PC-3 (cell line): ENCODE data around the gene ANK3. TPM values are rescaled to one million over a fixed set of nuclear protein-coding genes. Genes with fewer than 3 reads are reported as not detected.

Experiments used
- ATAC-seq: fragments of 200-7000 bp; cut with Tn5 transposase; 2 replicates; pipeline ENCODE4 v1.9.1; 2020; ENCODE audit warnings: mild to moderate bottlenecking, moderate library complexity
- BruUV-seq: library from RNA; stranded (reverse); fragments of 400-500 nt; replicated peaks from 2 replicates; lab custom pipeline; 2021; lab: Mats Ljungman, UMichigan
- CTCF ChIA-PET: fragments of 300-600 bp; sonication (Branson Sonifier 250); formaldehyde crosslinking; loops from one replicate; lab custom pipeline; 2022; ENCODE audit warnings: antibody characterized with exemption; lab: Charles Lee
- POLR2A ChIA-PET: fragments of 300-600 bp; sonication (Branson Sonifier 250); formaldehyde crosslinking; loops from one replicate; lab custom pipeline; 2022; ENCODE audit warnings: antibody characterized with exemption; ENCODE audit not compliant: unreplicated experiment; lab: Charles Lee
- DNase-seq: peaks from one replicate; pipeline ENCODE4 v3.0.0-alpha.2; 2015
- H2AFZ ChIP-seq: fragments of 300-600 bp; sonication (generic); 2 replicates; pipeline ENCODE4 v1.6.0; 2016; ENCODE audit warnings: antibody characterized with exemption, low read length
- H3F3A ChIP-seq: fragments of 300-600 bp; sonication (generic); one replicate; pipeline ENCODE4 v1.6.0; 2017; ENCODE audit warnings: antibody characterized with exemption, low read length, control low read depth, mild to moderate bottlenecking; ENCODE audit not compliant: unreplicated experiment
- H3K27ac ChIP-seq: fragments of 300-600 bp; sonication (generic); 2 replicates; pipeline ENCODE4 v1.5.1; 2016; ENCODE audit warnings: mild to moderate bottlenecking, low read length
- H3K27me3 ChIP-seq: fragments of 300-600 bp; sonication (generic); 2 replicates; pipeline ENCODE4 v1.6.1; 2016; ENCODE audit warnings: low read length, mixed read lengths
- H3K36me3 ChIP-seq: fragments of 300-600 bp; sonication (generic); 2 replicates; pipeline ENCODE4 v1.6.1; 2016; ENCODE audit warnings: low read depth, mixed run types, low read length, mixed read lengths
- H3K4me1 ChIP-seq: fragments of 300-600 bp; sonication (generic); 2 replicates; pipeline ENCODE4 v1.5.1; 2016; ENCODE audit warnings: low read length; ENCODE audit not compliant: insufficient read depth
- H3K4me2 ChIP-seq: fragments of 300-600 bp; sonication (generic); 2 replicates; pipeline ENCODE4 v1.6.0; 2016; ENCODE audit warnings: low read length
- H3K4me3 ChIP-seq: fragments of 300-600 bp; sonication (generic); 2 replicates; pipeline ENCODE4 v1.5.1; 2016; ENCODE audit warnings: mild to moderate bottlenecking, low read length, mixed read lengths
- H3K79me2 ChIP-seq: fragments of 300-600 bp; sonication (generic); 2 replicates; pipeline ENCODE4 v1.6.1; 2017; ENCODE audit warnings: low read length, mixed read lengths
- H3K9ac ChIP-seq: fragments of 300-600 bp; sonication (generic); 2 replicates; pipeline ENCODE4 v1.6.0; 2016; ENCODE audit warnings: mild to moderate bottlenecking, low read length
- H3K9me2 ChIP-seq: fragments of 300-600 bp; sonication (generic); replicated peaks from 2 replicates; pipeline ENCODE4 v1.6.1; 2016; ENCODE audit warnings: mixed run types, low read length, mixed read lengths
- H3K9me3 ChIP-seq: fragments of 300-600 bp; sonication (generic); 2 replicates; pipeline ENCODE4 v1.6.1; 2016; ENCODE audit warnings: low read length, mixed read lengths
- H4K20me1 ChIP-seq: fragments of 300-600 bp; sonication (generic); 2 replicates; pipeline ENCODE4 v1.6.1; 2016; ENCODE audit warnings: low read length, mixed read lengths
- EZH2 ChIP-seq: fragments of 300-600 bp; sonication (generic); IDR thresholded peaks from one replicate; pipeline ENCODE4 v1.6.1; 2017; ENCODE audit warnings: antibody characterized with exemption, mild to moderate bottlenecking, low read length; ENCODE audit not compliant: unreplicated experiment
- EZH2phosphoT487 ChIP-seq: fragments of 300-600 bp; sonication (generic); IDR thresholded peaks from 2 replicates; pipeline ENCODE4 v1.6.1; 2018; ENCODE audit warnings: mild to moderate bottlenecking, antibody characterized with exemption, low read length, borderline replicate concordance
- intact Hi-C: fragments of 100-400 bp; cut with micrococcal nuclease; formaldehyde crosslinking; loops from 2 replicates; pipeline ENCODE4 v1.9.0; 2023
- total RNA-seq: library from RNA; depleted of rRNA; stranded (reverse); fragments of >200 nt; gene quantifications from 2 replicates; pipeline ENCODE4 v1.2.3, GENCODE V29; 2014
- TF ChIP-seq, protein P1 (sequence below): fragments of 300-600 bp; sonication (generic); conservative IDR thresholded peaks from 2 replicates; pipeline ENCODE4 v1.5.1; 2017; ENCODE audit warnings: antibody characterized with exemption, low read depth, mild to moderate bottlenecking, low read length

ANK3 gene
- total RNA-seq, 1 experiment from 2014 or later, result 29.5 TPM

DNA sequence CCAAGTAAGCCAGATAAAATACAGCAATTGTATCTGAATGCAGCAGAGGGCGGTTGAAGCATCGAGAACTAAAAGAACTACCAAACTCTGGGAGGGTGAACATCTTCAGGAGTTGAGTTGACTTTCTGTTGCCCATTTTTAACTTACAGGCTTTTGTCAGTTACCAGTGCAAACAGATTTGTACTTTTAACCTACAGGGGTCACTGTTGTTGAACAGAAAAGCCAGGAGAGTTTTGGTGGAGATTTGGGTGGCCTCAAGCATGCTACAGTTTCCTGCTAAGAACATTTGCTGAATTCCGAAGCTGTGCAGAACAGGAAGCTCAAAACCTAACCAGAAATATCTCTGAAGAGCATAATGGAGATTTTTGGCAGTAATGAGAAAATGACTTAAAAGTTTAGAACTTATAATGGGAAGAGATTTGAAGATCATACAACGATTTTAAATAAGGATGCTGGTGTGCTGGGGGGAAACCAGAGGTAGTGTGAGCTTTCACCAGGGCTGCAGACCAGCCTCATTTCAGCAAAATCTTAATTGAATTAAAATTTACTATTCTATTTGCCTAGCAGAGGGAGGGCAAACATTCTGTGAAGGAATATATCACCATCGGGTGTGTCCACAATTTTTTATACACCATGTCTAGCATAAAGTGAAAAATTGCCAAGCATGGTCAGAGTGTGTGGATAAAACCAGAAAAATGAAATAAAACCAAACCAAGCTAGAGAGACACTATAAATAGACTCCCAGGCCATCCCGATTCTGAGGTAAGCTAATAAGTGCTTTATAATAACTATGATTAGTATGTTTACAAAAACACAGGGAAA, 274.7 kb downstream of the ANK3 start:
- POLR2A ChIA-PET, result interaction anchor here (0.5 to 0.8 kb wide), 6 partner anchors 24 to 172 kb away, joined by 3 to 11 read pairs (median 4); no protein-coding TSS in a partner anchor
- H3K4me2 ChIP-seq, result no peak overlapping the region
- H4K20me1 ChIP-seq, result no peaks in the 10 kb centered on the region
- H3K27ac ChIP-seq, result no peak overlapping the region
- H3K36me3 ChIP-seq, result no peaks in the 10 kb centered on the region
- no peak overlapping the region for H3K4me3 ChIP-seq
- DNase-seq, result peak; percentile 96
- H3K9ac ChIP-seq, result no peak overlapping the region
- no peak for TF ChIP-seq EZH2
- TF ChIP-seq, protein P1, sequence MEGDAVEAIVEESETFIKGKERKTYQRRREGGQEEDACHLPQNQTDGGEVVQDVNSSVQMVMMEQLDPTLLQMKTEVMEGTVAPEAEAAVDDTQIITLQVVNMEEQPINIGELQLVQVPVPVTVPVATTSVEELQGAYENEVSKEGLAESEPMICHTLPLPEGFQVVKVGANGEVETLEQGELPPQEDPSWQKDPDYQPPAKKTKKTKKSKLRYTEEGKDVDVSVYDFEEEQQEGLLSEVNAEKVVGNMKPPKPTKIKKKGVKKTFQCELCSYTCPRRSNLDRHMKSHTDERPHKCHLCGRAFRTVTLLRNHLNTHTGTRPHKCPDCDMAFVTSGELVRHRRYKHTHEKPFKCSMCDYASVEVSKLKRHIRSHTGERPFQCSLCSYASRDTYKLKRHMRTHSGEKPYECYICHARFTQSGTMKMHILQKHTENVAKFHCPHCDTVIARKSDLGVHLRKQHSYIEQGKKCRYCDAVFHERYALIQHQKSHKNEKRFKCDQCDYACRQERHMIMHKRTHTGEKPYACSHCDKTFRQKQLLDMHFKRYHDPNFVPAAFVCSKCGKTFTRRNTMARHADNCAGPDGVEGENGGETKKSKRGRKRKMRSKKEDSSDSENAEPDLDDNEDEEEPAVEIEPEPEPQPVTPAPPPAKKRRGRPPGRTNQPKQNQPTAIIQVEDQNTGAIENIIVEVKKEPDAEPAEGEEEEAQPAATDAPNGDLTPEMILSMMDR, result peak; percentile 99
- no peak overlapping the region for H2AFZ ChIP-seq
- no peaks in the 10 kb centered on the region for H3K9me2 ChIP-seq
- BruUV-seq, result no TSS peak
- H3K79me2 ChIP-seq, result no peaks in the 10 kb centered on the region
- H3F3A ChIP-seq, result no peaks in the 10 kb centered on the region
- no peaks in the 10 kb centered on the region for H3K27me3 ChIP-seq
- intact Hi-C loops, result loop anchor here (1.0 to 5.0 kb wide), 8 partner anchors 15 to 532 kb away; no protein-coding TSS in a partner anchor
- H3K9me3 ChIP-seq, result no peaks in the 10 kb centered on the region
- peaks cover 7% of the 10 kb centered on the region for H3K4me1 ChIP-seq
- CTCF ChIA-PET, result interaction anchor here (0.6 to 2.3 kb wide), 18 partner anchors 8 to 198 kb away, joined by 3 to 25 read pairs (median 5); no protein-coding TSS in a partner anchor
- peak; percentile 92 for ATAC-seq

GRCh38 chr10:60110739-60111138, 278.9 kb downstream of the ANK3 start:
- no peaks in the 10 kb centered on the region for H3K9me3 ChIP-seq
- no peak overlapping the region for H3K9ac ChIP-seq
- CTCF ChIA-PET, result no interaction called here
- DNase-seq, result no peak
- ATAC-seq, result no peak
- H3K27me3 ChIP-seq, result no peaks in the 10 kb centered on the region
- POLR2A ChIA-PET, result no interaction called here
- H3K4me1 ChIP-seq, result peaks cover 7% of the 10 kb centered on the region
- no peaks in the 10 kb centered on the region for H4K20me1 ChIP-seq
- H3K36me3 ChIP-seq, result no peaks in the 10 kb centered on the region
- intact Hi-C loops, result loop anchor here (5.0 kb wide), 1 partner anchor 537 kb away; no protein-coding TSS in a partner anchor
- no peak overlapping the region for H3K4me3 ChIP-seq
- H3F3A ChIP-seq, result no peaks in the 10 kb centered on the region
- no TSS peak for BruUV-seq
- H3K9me2 ChIP-seq, result no peaks in the 10 kb centered on the region
- no peak overlapping the region for H3K4me2 ChIP-seq
- TF ChIP-seq EZH2phosphoT487 (no peak), EZH2 (no peak)
- TF ChIP-seq, protein P1, result no peak
- no peaks in the 10 kb centered on the region for H3K79me2 ChIP-seq
- H3K27ac ChIP-seq, result no peak overlapping the region
- H2AFZ ChIP-seq, result no peak overlapping the region
